HL-60 (cell line): ENCODE data around the gene PRRX1.

Experiments used
- DNase-seq, 2 experiments: peaks; one replicate each; pipeline ENCODE4 v3.0.0-alpha.2; 2010 to 2020; ENCODE audit warnings: low read depth in 1 of 2, low spot score in 1 of 2
- H3K27ac ChIP-seq: fragments of 250-450 bp; sonication (Bioruptor Pico); replicated peaks from 2 replicates; pipeline ENCODE4 v1.5.1; 2020; ENCODE audit warnings: mild to moderate bottlenecking, moderate library complexity
- H3K27me3 ChIP-seq: fragments of 250-450 bp; sonication (Bioruptor Pico); 2 replicates; pipeline ENCODE4 v1.5.1; 2021; ENCODE audit warnings: mild to moderate bottlenecking, moderate library complexity; ENCODE audit not compliant: insufficient read depth, poor library complexity, severe bottlenecking
- H3K4me3 ChIP-seq: replicated peaks from 2 replicates; pipeline ENCODE4 v1.5.1; 2011; ENCODE audit warnings: mild to moderate bottlenecking, control low read depth, low read length; ENCODE audit not compliant: insufficient read depth
- GABPA ChIP-seq: IDR thresholded peaks from 2 replicates; pipeline ENCODE4 v1.6.1; 2012; ENCODE audit warnings: low read depth
- POLR2AphosphoS5 ChIP-seq: IDR thresholded peaks from 2 replicates; pipeline ENCODE4 v1.6.1; 2012; ENCODE audit warnings: low read depth
- REST ChIP-seq: IDR thresholded peaks from 2 replicates; pipeline ENCODE4 v1.6.1; 2012; ENCODE audit warnings: low read depth; ENCODE audit not compliant: insufficient replicate concordance
- SPI1 ChIP-seq: IDR thresholded peaks from 2 replicates; pipeline ENCODE4 v1.6.1; 2012; ENCODE audit warnings: low read depth, mild to moderate bottlenecking, borderline replicate concordance
- TF ChIP-seq, protein P1 (sequence below): IDR thresholded peaks from one replicate; pipeline ENCODE4 v1.5.1; 2011; ENCODE audit warnings: low read length, control low read depth, inconsistent platforms; ENCODE audit not compliant: insufficient read depth

Gene PRRX1

GRCh38 chr1:170659399-170660035 is 4.4 kb upstream of the PRRX1 start:
- H3K4me3 ChIP-seq, result no peak overlapping the region
- peaks cover 43% of the 10 kb centered on the region for H3K27me3 ChIP-seq
- no peak overlapping the region for H3K27ac ChIP-seq
- TF ChIP-seq GABPA (no peak), POLR2AphosphoS5 (no peak), SPI1 (no peak), REST (no peak)
- TF ChIP-seq, protein P1, sequence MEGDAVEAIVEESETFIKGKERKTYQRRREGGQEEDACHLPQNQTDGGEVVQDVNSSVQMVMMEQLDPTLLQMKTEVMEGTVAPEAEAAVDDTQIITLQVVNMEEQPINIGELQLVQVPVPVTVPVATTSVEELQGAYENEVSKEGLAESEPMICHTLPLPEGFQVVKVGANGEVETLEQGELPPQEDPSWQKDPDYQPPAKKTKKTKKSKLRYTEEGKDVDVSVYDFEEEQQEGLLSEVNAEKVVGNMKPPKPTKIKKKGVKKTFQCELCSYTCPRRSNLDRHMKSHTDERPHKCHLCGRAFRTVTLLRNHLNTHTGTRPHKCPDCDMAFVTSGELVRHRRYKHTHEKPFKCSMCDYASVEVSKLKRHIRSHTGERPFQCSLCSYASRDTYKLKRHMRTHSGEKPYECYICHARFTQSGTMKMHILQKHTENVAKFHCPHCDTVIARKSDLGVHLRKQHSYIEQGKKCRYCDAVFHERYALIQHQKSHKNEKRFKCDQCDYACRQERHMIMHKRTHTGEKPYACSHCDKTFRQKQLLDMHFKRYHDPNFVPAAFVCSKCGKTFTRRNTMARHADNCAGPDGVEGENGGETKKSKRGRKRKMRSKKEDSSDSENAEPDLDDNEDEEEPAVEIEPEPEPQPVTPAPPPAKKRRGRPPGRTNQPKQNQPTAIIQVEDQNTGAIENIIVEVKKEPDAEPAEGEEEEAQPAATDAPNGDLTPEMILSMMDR, result no peak
- no peak for DNase-seq

- TF ChIP-seq, protein P1, result no peak
- no peak for TF ChIP-seq REST
- no peak for TF ChIP-seq GABPA
- no peak for TF ChIP-seq SPI1
- TF ChIP-seq POLR2AphosphoS5, result no peak
- no peak for DNase-seq
- Histone ChIP-seq H3K27me3 (peaks cover 51% of the 10 kb centered on the region), H3K4me3 (no peak overlapping the region), H3K27ac (no peak overlapping the region)
Measured at GRCh38 chr1:170660281-170660713, 3.6 kb upstream of the PRRX1 start.

DNA sequence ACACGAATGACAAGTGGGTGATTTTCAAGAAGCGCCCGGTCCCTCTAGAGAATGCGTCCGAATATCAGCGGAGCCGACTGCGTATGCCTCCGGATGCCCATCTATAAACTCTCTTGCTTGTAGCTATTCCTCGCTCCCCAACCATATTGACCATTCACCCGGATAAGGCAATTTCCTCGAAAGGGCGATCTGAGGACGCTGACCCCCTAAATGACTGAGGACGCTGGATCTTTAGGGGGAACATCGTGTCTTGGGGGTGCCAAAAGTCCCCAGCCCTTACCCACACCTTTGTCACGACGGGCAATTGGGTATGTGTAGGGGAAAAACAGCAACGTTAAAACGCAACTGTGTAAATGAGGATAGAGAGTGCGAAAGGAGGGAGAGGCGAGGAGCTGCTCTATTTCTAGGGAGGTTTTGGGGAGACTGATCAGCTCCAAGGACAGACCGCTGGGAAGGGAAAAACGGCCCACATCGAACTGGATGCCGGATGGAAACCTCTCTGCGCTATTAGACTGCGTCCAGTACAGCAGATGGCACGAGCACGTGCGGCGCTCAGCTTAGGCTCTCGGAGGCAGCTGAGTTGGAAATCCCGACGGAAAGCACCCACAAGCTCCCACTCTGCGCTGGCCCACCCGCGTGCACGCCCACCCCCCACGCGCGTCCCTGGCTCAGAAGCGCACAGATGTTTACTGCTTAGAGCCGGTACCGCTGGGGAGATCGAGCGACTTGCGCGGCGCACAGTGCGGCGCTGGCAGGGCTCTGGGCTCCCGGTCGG is 2.9 kb upstream of the PRRX1 start:
- Histone ChIP-seq H3K4me3 (no peak overlapping the region), H3K27me3 (peaks cover 56% of the 10 kb centered on the region), H3K27ac (no peak overlapping the region)
- DNase-seq, result no peak
- TF ChIP-seq REST, result no peak
- TF ChIP-seq SPI1, result no peak
- TF ChIP-seq GABPA, result no peak
- no peak for TF ChIP-seq POLR2AphosphoS5
- TF ChIP-seq, protein P1, result no peak
